GM23248 (cell line): ENCODE measurements around the gene SOX6. TPM values are rescaled to one million over a fixed set of nuclear protein-coding genes. Genes with fewer than 3 reads are reported as not detected.

Experiments
- DNase-seq: peaks from one replicate; pipeline ENCODE4 v3.0.0-alpha.2; 2015
- H2AFZ ChIP-seq: fragments of 200-600 bp; sonication (generic); 2 replicates; pipeline ENCODE4 v1.6.1; 2016; ENCODE audit warnings: antibody characterized with exemption
- H3F3A ChIP-seq: fragments of 200-600 bp; sonication (generic); 2 replicates; pipeline ENCODE4 v1.6.1; 2016; ENCODE audit warnings: mild to moderate bottlenecking, antibody characterized with exemption, mixed run types; ENCODE audit not compliant: insufficient read depth
- H3K27ac ChIP-seq: fragments of 200-600 bp; sonication (generic); 2 replicates; pipeline ENCODE4 v1.5.1; 2016; ENCODE audit warnings: mild to moderate bottlenecking
- H3K27me3 ChIP-seq: fragments of 200-600 bp; sonication (generic); replicated peaks from 2 replicates; pipeline ENCODE4 v1.6.1; 2016; ENCODE audit warnings: mild to moderate bottlenecking; ENCODE audit not compliant: insufficient read depth
- H3K36me3 ChIP-seq: fragments of 200-600 bp; sonication (generic); 2 replicates; pipeline ENCODE4 v1.6.1; 2016; ENCODE audit warnings: low read depth, mild to moderate bottlenecking
- H3K4me1 ChIP-seq: fragments of 200-600 bp; sonication (generic); 2 replicates; pipeline ENCODE4 v1.6.1; 2016; ENCODE audit warnings: mild to moderate bottlenecking; ENCODE audit not compliant: insufficient read depth
- H3K4me2 ChIP-seq: fragments of 200-600 bp; sonication (generic); one replicate; pipeline ENCODE4 v1.6.1; 2016; ENCODE audit warnings: mild to moderate bottlenecking; ENCODE audit not compliant: unreplicated experiment
- H3K4me3 ChIP-seq: fragments of 200-600 bp; sonication (generic); 2 replicates; pipeline ENCODE4 v1.5.1; 2016; ENCODE audit warnings: mild to moderate bottlenecking
- H3K79me2 ChIP-seq: fragments of 200-600 bp; sonication (generic); 2 replicates; pipeline ENCODE4 v1.6.1; 2016; ENCODE audit warnings: mild to moderate bottlenecking; ENCODE audit not compliant: insufficient read depth
- H3K9ac ChIP-seq: fragments of 200-600 bp; sonication (generic); 2 replicates; pipeline ENCODE4 v1.6.1; 2016; ENCODE audit warnings: mild to moderate bottlenecking
- H3K9me2 ChIP-seq: fragments of 200-600 bp; sonication (generic); 2 replicates; pipeline ENCODE4 v1.6.1; 2016; ENCODE audit warnings: mixed run types, mild to moderate bottlenecking, moderate library complexity; ENCODE audit not compliant: insufficient read depth
- H3K9me3 ChIP-seq: fragments of 200-600 bp; sonication (generic); one replicate; pipeline ENCODE4 v1.6.1; 2017; ENCODE audit warnings: low read depth
- H4K20me1 ChIP-seq: fragments of 200-600 bp; sonication (generic); 2 replicates; pipeline ENCODE4 v1.6.0; 2016; ENCODE audit not compliant: insufficient read depth
- EZH2 ChIP-seq: fragments of 200-600 bp; sonication (generic); IDR thresholded peaks from 2 replicates; pipeline ENCODE4 v1.6.1; 2018; ENCODE audit warnings: antibody characterized with exemption, mild to moderate bottlenecking; ENCODE audit not compliant: insufficient read depth, poor library complexity, severe bottlenecking
- EZH2phosphoT487 ChIP-seq: fragments of 200-600 bp; sonication (generic); IDR thresholded peaks from 2 replicates; pipeline ENCODE4 v1.6.1; 2018; ENCODE audit warnings: antibody characterized with exemption, moderate library complexity, mild to moderate bottlenecking, low read depth; ENCODE audit not compliant: insufficient read depth
- WGBS, 2 experiments: methylation state at CpG; one replicate each; pipeline ENCODE4 v1.1.6; 2015 to 2017; ENCODE audit warnings: low lambda C conversion rate in 2 of 2, low coverage in 1 of 2; ENCODE audit errors: missing lambda C conversion rate in 2 of 2; 5-methylcytosine and 5-hydroxymethylcytosine counted together
- in situ Hi-C: fragments of 300-500 bp; cut with MboI; formaldehyde crosslinking; loops from 2 replicates; pipeline ENCODE4 v1.15.0; 2020
- polyA plus RNA-seq: library from polyadenylated mRNA; unstranded; fragments of >200 nt; fragmentation: Nextera tagmentation; extraction: Ambion mirVana; gene quantifications from 2 replicates; pipeline ENCODE4 v1.2.1, GENCODE V29; 2016
- total RNA-seq: library from RNA; depleted of rRNA; stranded (reverse); fragments of >200 nt; shearing (Covaris generic); gene quantifications from 2 replicates; pipeline ENCODE4 v1.2.3, GENCODE V29; 2014

Gene SOX6
- total and polyA plus RNA-seq, 2 experiments from 2014 or later: under 0.01 to 0.49 TPM

DNA sequence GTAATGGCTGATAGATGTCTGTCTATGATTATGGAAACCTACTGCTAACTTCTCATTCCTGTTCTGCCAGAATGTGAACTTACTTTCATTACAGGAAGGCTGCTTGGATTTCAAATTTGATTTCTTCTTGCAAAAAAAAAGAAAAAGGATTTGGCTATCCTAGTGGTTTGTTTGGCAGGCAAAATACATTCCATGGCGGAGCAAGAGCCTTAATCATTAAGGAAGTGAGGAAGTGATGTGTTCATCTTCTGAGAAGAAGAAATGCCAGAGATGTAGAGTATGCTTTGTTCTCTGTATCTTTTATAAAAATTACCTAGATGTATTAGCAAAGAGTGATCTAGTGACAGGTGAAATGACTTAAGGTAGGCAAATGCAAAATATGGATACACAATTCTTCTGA, 356.3 kb downstream of the SOX6 start:
- Histone ChIP-seq H4K20me1 (no peaks in the 10 kb centered on the region), H3K4me2 (peak overlapping the region; percentile 55), H3F3A (peaks cover 25% of the 10 kb centered on the region), H3K27me3 (peaks cover 28% of the 10 kb centered on the region), H3K36me3 (no peaks in the 10 kb centered on the region), H3K79me2 (no peaks in the 10 kb centered on the region), H3K27ac (no peak overlapping the region), H3K9ac (no peak overlapping the region), H3K9me3 (no peaks in the 10 kb centered on the region), H3K4me3 (no peak overlapping the region), H3K4me1 (peaks cover 23% of the 10 kb centered on the region), H3K9me2 (no peaks in the 10 kb centered on the region), H2AFZ (no peak overlapping the region)
- DNase-seq: peak; percentile 74
- in situ Hi-C loops: no loop called here
- WGBS, 2 experiments: 5 to 15% methylated on average over 1 of the region's 1 CpG
- TF ChIP-seq EZH2 (no peak), EZH2phosphoT487 (0 out of 2 replicates have a peak, but pooled peaks have one; percentile 78)

DNA sequence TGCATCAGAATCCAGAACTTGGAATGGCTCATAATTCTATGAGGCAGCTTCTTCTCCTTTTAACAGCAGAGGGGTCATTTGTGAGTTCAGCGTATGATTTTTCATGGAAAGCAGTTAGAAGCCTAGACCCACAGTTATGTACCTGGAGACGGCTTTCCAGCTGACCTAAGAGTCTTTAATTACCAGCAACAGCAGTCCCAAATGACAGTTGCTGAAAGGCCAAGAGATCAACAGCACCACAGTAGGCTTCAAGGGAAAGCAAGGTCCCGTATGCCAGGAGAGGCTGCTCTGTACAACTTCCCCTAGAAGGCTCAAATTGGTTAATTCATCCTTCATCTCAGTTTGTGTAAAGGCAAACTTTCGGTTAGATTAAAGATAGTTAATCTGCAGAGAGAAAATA, 363.0 kb downstream of the SOX6 start:
- TF ChIP-seq EZH2 (no peak), EZH2phosphoT487 (no peak)
- Histone ChIP-seq H3K27me3 (peaks cover 56% of the 10 kb centered on the region), H3K9me2 (no peaks in the 10 kb centered on the region), H3K9ac (no peak overlapping the region), H3K9me3 (no peaks in the 10 kb centered on the region), H3K36me3 (no peaks in the 10 kb centered on the region), H3K4me1 (no peaks in the 10 kb centered on the region), H3K4me3 (no peak overlapping the region), H3K27ac (no peak overlapping the region), H3K4me2 (no peak overlapping the region), H2AFZ (no peak overlapping the region), H3F3A (no peaks in the 10 kb centered on the region), H3K79me2 (no peaks in the 10 kb centered on the region), H4K20me1 (no peaks in the 10 kb centered on the region)
- WGBS, 2 experiments: 64 to 74% methylated on average over 4 of the region's 4 CpGs
- in situ Hi-C loops: no loop called here
- DNase-seq: no peak

DNA sequence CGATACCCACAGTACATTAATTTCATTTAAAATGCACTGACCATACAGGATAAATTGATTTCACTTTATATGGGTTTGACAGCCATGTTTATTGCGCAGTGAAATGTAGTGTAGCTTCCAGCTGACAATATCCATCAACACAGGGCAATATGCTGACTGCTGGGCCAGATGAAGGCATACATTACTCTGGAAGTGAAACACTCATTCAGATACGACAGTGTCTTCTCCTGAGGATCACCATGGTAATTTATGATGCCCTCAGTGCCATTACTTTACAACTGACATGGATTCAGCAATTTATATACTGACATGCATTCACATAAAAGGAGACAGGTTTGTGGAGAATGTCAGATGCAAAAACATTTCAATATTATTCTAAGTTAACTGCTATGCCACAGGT, 365.1 kb downstream of the SOX6 start:
- H3K4me1 ChIP-seq: no peaks in the 10 kb centered on the region
- 59 to 65% methylated on average over 3 of the region's 3 CpGs for WGBS, 2 experiments
- H3K27me3 ChIP-seq: peaks cover 49% of the 10 kb centered on the region
- no peak overlapping the region for H3K27ac ChIP-seq
- no peak overlapping the region for H3K4me3 ChIP-seq
- H3K9me3 ChIP-seq: no peaks in the 10 kb centered on the region
- in situ Hi-C loops: no loop called here
- no peaks in the 10 kb centered on the region for H3K79me2 ChIP-seq
- no peaks in the 10 kb centered on the region for H3K9me2 ChIP-seq
- no peaks in the 10 kb centered on the region for H3F3A ChIP-seq
- no peak overlapping the region for H2AFZ ChIP-seq
- H3K9ac ChIP-seq: no peak overlapping the region
- no peak for DNase-seq
- no peak overlapping the region for H3K4me2 ChIP-seq
- H3K36me3 ChIP-seq: no peaks in the 10 kb centered on the region
- H4K20me1 ChIP-seq: no peaks in the 10 kb centered on the region
- no peak for TF ChIP-seq EZH2
- TF ChIP-seq EZH2phosphoT487: no peak

DNA sequence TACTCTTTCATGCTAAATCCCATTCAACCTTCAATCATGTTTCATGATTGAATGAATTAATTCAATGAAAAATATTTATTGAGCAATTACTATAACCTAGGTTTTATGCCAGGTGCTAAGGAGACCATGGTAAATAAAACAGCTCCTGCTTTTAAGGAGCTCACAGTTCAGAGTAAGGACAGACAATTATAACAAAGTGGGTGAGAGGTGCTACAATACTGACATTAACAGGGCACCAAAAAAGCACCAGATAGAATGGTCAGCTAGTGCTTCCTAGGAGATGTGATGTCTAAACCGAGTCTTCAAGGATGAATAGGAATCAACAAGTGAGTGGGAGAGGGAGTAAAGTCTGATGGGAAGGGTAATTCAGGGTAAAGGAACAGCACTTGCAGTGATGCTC, 366.7 kb downstream of the SOX6 start:
- Histone ChIP-seq H4K20me1 (no peaks in the 10 kb centered on the region), H3K4me3 (no peak overlapping the region), H3K79me2 (no peaks in the 10 kb centered on the region), H3K9me3 (no peaks in the 10 kb centered on the region), H3K36me3 (no peaks in the 10 kb centered on the region), H3K27me3 (peaks cover 40% of the 10 kb centered on the region), H3F3A (no peaks in the 10 kb centered on the region), H3K4me2 (no peak overlapping the region), H3K9ac (no peak overlapping the region), H3K9me2 (no peaks in the 10 kb centered on the region), H3K27ac (no peak overlapping the region), H3K4me1 (no peaks in the 10 kb centered on the region), H2AFZ (no peak overlapping the region)
- WGBS, 2 experiments: 30 to 41% methylated on average over 1 of the region's 1 CpG
- in situ Hi-C loops: no loop called here
- TF ChIP-seq EZH2 (no peak), EZH2phosphoT487 (no peak)
- no peak for DNase-seq

DNA sequence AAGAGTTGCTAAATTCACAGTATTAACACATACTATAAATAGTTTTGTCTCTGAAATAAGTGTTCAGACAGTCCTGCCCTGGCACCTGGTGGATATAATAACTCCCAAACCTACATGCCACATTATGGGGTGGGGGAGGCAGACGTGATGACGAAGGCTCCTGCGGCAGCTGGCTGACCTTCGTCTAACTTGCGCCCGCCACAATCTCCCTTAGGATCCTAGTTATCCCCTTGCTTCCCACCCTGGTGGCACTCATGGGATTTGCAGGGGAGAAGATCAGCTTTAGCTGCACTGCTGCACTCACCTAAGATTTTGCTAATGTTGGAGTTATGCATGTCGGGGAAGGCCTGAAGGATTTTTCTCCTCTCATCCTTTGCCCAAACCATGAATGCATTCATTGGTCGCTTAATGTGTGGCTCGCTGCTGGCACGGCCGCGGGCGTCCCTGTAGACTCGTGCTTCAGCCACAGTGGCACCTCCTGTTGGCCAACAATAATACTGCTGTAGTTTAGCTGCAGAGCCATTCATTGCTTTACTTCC, 367.6 kb downstream of the SOX6 start:
- Histone ChIP-seq H3K27ac (no peak overlapping the region), H4K20me1 (no peaks in the 10 kb centered on the region), H3K9me2 (no peaks in the 10 kb centered on the region), H3K4me2 (no peak overlapping the region), H3K4me3 (no peak overlapping the region), H3K79me2 (no peaks in the 10 kb centered on the region), H3K27me3 (peaks cover 34% of the 10 kb centered on the region), H3K9me3 (no peaks in the 10 kb centered on the region), H3K36me3 (no peaks in the 10 kb centered on the region), H3F3A (no peaks in the 10 kb centered on the region), H3K9ac (no peak overlapping the region), H2AFZ (no peak overlapping the region), H3K4me1 (no peaks in the 10 kb centered on the region)
- TF ChIP-seq EZH2 (no peak), EZH2phosphoT487 (no peak)
- 75 to 77% methylated on average over 14 of the region's 14 CpGs for WGBS, 2 experiments
- no peak for DNase-seq
- in situ Hi-C loops: no loop called here
